Psoas muscle (tissue), 8 donors: Measurements from ENCODE around the gene FER. TPM values are rescaled to one million over a fixed set of nuclear protein-coding genes. Genes with fewer than 3 reads are reported as not detected.

Experiments
- ATAC-seq, 4 donors: fragments of 200-7000 bp; cut with Tn5 transposase; one replicate each; pipeline ENCODE4 v1.9.1; 2020; ENCODE audit warnings: moderate library complexity in 3 of 4, mild to moderate bottlenecking in 2 of 4
- DNase-seq, 2 donors: peaks; one replicate each; pipeline ENCODE4 v3.0.0-alpha.2; 2020
- H3K27ac ChIP-seq: fragments of 200-600 bp; one replicate; pipeline ENCODE4 v1.8.0; 2022
- H3K27me3 ChIP-seq, 3 donors: fragments of 200-600 bp in 1 of 3; one replicate each; pipeline versions ENCODE4 v1.6.1 to v1.8.0; 2013 to 2022; ENCODE audit warnings: low read length in 2 of 3, mild to moderate bottlenecking in 2 of 3, moderate library complexity in 1 of 3; ENCODE audit not compliant: insufficient read depth in 3 of 3
- H3K36me3 ChIP-seq, 2 donors: fragments of 200-600 bp in 1 of 2; one replicate each; pipeline versions ENCODE4 v1.6.1 to v1.8.0; 2013 to 2022; ENCODE audit warnings: low read depth in 1 of 2, mild to moderate bottlenecking in 1 of 2, moderate library complexity in 1 of 2; ENCODE audit not compliant: insufficient read depth in 1 of 2
- H3K4me1 ChIP-seq: fragments of 200-600 bp; one replicate; pipeline ENCODE4 v1.8.0; 2022
- H3K4me3 ChIP-seq: fragments of 200-600 bp; one replicate; pipeline ENCODE4 v1.8.0; 2022; ENCODE audit warnings: mild to moderate bottlenecking
- H3K9me3 ChIP-seq: fragments of 200-600 bp; one replicate; pipeline ENCODE4 v1.8.0; 2022
- WGBS, 3 donors: extraction: QIAGEN DNeasy Blood & Tissue Kit; methylation state at CpG; one replicate each; pipeline versions ENCODE4 v1.1.6 to v1.1.7; 2013; 5-methylcytosine and 5-hydroxymethylcytosine counted together
- intact Hi-C, 2 donors: fragments of 100-400 bp; cut with DNase I; formaldehyde crosslinking; loops; one replicate each; pipeline versions ENCODE4 v1.11.0 to v1.14.2; 2022
- polyA plus RNA-seq, 3 donors: library from polyadenylated mRNA; stranded (reverse); fragments of 200-250 nt; gene quantifications; one replicate each; pipeline ENCODE4 v1.2.3, GENCODE V29; 2013
- total RNA-seq, 4 donors: library from RNA; stranded (reverse); fragmentation: NEBNext Ultra II Directional in 2 of 4; extraction: Animal tissue kit (Norgen Biotek cat#: 25700) in 2 of 4; gene quantifications; one replicate each; pipeline versions ENCODE4 v1.2.1 to v1.2.4, GENCODE V29; 2021 to 2023
- TF ChIP-seq, protein P1 (sequence below): fragments of 200-600 bp; IDR thresholded peaks from one replicate; pipeline ENCODE4 v1.8.0; 2022; ENCODE audit warnings: antibody characterized with exemption
- donor health status: healthy with polysubstance abuse.
- donor health status: DM: no; HTN: no; CAD: no; lungs with moderate emphysema.
- donor health status: Bipolar disorder and iron deficiency.
- donor health status: healthy.
- donor health status: DM: yes; HTN: yes; CAD: no.
- donor health status: DM: no; HTN: no; CAD: no.
- donor health status: DM: no; HTN: no; CAD: no.
- donor health status: DM: yes; HTN: yes; CAD: no.

FER gene
- total and polyA plus RNA-seq, 7 donors = 0.66 to 7.6 (median 4.6) TPM

DNA sequence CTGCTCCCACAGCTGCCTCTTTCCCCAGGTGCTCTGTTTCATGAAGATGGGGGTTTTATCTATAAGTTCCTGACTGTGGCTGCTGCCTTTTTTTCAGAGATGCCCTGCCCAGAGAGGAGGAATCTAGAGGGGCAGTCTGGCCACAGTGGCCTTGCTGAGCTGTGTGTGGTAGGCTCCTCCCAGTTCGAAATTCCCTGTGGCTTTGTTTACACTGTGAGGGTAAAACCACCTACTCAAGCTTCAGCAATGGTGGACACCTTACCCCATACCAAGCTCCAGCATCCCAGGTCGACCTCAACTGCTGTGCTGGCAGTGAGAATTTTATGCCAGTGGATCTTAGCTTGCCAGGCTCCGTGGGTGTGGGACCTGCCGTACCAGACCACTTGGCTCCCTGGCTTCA is 250.0 kb downstream of the FER start:
- no peak overlapping the region for H3K27ac ChIP-seq
- 92 to 94% (median 94%) methylated on average over 4 of the region's 4 CpGs for WGBS, 3 donors
- no peak for ATAC-seq
- no peaks in the 10 kb centered on the region for H3K36me3 ChIP-seq
- no peak overlapping the region for H3K4me3 ChIP-seq
- TF ChIP-seq, protein P1, sequence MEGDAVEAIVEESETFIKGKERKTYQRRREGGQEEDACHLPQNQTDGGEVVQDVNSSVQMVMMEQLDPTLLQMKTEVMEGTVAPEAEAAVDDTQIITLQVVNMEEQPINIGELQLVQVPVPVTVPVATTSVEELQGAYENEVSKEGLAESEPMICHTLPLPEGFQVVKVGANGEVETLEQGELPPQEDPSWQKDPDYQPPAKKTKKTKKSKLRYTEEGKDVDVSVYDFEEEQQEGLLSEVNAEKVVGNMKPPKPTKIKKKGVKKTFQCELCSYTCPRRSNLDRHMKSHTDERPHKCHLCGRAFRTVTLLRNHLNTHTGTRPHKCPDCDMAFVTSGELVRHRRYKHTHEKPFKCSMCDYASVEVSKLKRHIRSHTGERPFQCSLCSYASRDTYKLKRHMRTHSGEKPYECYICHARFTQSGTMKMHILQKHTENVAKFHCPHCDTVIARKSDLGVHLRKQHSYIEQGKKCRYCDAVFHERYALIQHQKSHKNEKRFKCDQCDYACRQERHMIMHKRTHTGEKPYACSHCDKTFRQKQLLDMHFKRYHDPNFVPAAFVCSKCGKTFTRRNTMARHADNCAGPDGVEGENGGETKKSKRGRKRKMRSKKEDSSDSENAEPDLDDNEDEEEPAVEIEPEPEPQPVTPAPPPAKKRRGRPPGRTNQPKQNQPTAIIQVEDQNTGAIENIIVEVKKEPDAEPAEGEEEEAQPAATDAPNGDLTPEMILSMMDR = no peak
- H3K4me1 ChIP-seq = no peaks in the 10 kb centered on the region
- DNase-seq = no peak
- H3K9me3 ChIP-seq = peaks cover 8% of the 10 kb centered on the region
- intact Hi-C loops = no loop called here
- H3K27me3 ChIP-seq = no peaks in the 10 kb centered on the region

DNA sequence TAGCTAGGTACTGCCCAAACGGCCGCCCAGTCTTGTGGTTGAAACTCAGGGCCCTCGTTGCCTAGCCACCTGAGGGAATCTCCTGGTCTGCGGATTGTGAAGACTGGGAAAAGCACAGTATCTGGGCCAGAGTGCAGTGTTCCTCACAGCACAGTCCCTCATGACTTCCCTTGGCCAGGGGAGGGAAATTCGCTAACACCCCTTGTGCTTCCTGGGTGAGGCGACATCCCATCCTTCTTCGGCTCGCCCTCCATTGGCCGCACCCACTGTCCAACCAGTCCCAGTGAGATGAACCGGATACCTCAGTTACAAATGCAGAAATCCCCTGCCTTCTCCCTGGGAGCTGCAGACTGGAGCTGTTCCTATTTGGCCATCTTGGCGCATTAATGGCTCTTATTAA is 250.5 kb downstream of the FER start:
- 96 to 98% (median 97%) methylated on average over 11 of the region's 11 CpGs for whole genome bisulfite sequencing, 3 donors
- Histone ChIP-seq H3K27ac (no peak overlapping the region), H3K4me3 (no peak overlapping the region), H3K4me1 (no peaks in the 10 kb centered on the region), H3K27me3 (no peaks in the 10 kb centered on the region), H3K36me3 (no peaks in the 10 kb centered on the region), H3K9me3 (peaks cover 8% of the 10 kb centered on the region)
- TF ChIP-seq, protein P1 = no peak
- intact Hi-C loops = no loop called here
- no peak for ATAC-seq
- DNase-seq = no peak

DNA sequence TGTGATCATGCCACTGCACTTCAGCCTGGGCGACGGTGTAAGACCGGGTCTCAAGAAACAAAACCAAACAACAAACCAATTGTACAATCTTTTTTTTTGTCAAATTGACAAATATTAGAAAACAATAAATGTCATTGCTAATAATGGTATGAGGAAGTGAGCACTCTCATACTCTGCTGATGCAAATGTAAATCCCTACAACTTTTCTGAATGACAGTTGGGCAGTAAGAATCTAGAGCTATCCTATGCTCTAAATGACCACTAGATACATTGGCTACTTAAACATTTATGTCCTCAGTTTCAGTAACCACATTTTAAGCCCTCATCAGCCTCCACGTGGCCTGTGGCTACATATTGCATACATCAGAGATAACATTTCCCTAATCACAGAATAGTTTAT is 256.2 kb downstream of the FER start:
- DNase-seq (no peak), ATAC-seq (no peak)
- no peaks in the 10 kb centered on the region for H3K27me3 ChIP-seq
- H3K4me1 ChIP-seq = no peaks in the 10 kb centered on the region
- no peaks in the 10 kb centered on the region for H3K36me3 ChIP-seq
- H3K27ac ChIP-seq = no peak overlapping the region
- intact Hi-C loops = no loop called here
- TF ChIP-seq, protein P1 = no peak
- no peaks in the 10 kb centered on the region for H3K9me3 ChIP-seq
- WGBS, 3 donors = 78 to 96% (median 96%) methylated on average over 4 of the region's 4 CpGs
- H3K4me3 ChIP-seq = no peak overlapping the region

DNA sequence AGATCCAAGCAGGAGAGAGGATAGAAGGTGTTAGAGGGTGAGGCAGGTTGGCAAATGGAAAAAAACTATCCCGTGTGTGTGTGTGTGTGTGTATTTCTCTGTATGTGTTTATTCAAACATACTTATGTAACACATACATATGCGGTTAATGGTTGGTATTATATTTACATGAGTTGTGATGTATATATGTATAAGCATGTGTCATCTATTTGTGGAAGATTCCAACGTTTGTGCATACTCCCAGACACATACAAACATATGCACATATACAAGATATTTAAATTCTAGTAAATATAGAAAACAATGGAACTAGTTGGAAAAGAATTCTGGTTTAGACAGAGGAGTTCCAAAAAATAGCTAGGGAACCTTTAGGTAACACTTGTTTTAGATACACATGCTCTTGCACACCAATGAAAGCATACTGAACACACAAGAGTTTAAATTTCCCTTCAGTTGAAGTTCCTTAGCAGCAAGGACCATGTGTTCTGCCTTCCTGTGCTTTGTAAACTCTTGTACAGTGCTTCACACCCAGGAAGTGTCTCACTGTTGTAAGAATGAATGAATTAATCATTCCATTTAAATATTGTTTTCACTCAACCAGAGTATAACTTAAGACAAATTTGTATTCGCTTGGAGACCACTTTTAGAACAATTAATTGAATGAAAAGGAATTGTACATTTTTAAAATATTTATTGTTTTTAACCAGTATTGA is 257.8 kb downstream of the FER start:
- H3K4me3 ChIP-seq = no peak overlapping the region
- 89 to 95% (median 91%) methylated on average over 4 of the region's 4 CpGs for WGBS, 3 donors
- no peak for ATAC-seq
- no peak overlapping the region for H3K27ac ChIP-seq
- no peaks in the 10 kb centered on the region for H3K27me3 ChIP-seq
- TF ChIP-seq, protein P1 = no peak
- no peak for DNase-seq
- intact Hi-C loops = no loop called here
- H3K36me3 ChIP-seq = no peaks in the 10 kb centered on the region
- no peaks in the 10 kb centered on the region for H3K4me1 ChIP-seq
- H3K9me3 ChIP-seq = no peaks in the 10 kb centered on the region

DNA sequence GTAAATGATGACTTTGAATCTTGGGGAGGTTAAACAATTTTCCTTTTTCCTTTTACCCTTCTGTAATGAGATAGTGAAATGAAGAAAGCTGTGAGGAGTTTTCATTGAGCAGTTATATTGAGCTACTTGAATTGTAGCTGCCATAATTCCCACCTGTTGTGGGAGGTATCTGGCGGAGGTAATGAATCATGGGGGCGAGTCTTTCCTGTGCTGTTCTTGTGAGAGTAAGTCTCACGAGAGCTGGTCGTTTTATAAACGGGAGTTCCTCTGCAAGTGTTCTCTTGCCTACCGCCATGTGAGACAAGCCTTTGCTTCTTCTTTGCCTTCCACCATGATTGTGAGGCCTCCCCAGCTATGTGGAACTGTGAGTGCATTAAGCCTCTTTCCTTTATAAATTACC is 258.4 kb downstream of the FER start:
- Histone ChIP-seq H3K27me3 (no peaks in the 10 kb centered on the region), H3K4me3 (no peak overlapping the region), H3K4me1 (no peaks in the 10 kb centered on the region), H3K36me3 (no peaks in the 10 kb centered on the region), H3K27ac (no peak overlapping the region), H3K9me3 (no peaks in the 10 kb centered on the region)
- WGBS, 3 donors = 75 to 80% (median 79%) methylated on average over 6 of the region's 6 CpGs
- TF ChIP-seq, protein P1 = no peak
- intact Hi-C loops = no loop called here
- DNase-seq = no peak
- ATAC-seq = no peak
